Muscle of back (tissue), 11 donors: ENCODE measurements around the gene DACH1. TPM values are rescaled to one million over a fixed set of nuclear protein-coding genes. Genes with fewer than 3 reads are reported as not detected.
A peak's percentile ranks its signal among the peaks of the same experiment; 100 is the strongest.

Experiments used
- DNase-seq, 3 donors: peaks; one replicate each; pipeline versions ENCODE4 v3.0.0 to v3.0.0-alpha.2; 2013
- polyA plus RNA-seq, 10 donors: library from polyadenylated mRNA; unstranded; fragments of 120-200 nt; gene quantifications; one replicate each; pipeline ENCODE4 v1.2.1, GENCODE V29; 2013; ENCODE audit not compliant: insufficient read length in 10 of 10

DACH1 gene
- polyA plus RNA-seq, 10 donors, result 6.5 to 15.1 (median 9.9) TPM

DNA sequence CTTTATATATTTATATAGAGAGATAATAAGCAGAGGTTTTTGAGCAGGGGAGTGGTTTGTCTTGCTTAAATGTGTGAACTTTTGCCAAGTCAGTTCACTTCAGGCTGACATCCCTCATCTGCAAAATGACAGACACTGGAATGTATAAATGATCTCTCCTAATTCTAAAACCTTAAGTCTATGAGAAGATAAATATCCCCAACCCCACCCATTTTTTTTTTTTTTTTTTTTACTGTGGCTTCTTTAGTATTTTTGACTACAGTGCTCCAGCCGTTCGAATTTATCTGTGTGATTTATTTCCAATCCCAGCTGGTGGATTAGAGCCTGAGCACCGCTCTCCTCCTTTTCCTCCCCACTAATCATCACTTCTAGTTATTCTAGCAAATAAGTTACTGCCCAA lies 234.8 kb downstream of the DACH1 start:
- no peak for DNase-seq

DNA sequence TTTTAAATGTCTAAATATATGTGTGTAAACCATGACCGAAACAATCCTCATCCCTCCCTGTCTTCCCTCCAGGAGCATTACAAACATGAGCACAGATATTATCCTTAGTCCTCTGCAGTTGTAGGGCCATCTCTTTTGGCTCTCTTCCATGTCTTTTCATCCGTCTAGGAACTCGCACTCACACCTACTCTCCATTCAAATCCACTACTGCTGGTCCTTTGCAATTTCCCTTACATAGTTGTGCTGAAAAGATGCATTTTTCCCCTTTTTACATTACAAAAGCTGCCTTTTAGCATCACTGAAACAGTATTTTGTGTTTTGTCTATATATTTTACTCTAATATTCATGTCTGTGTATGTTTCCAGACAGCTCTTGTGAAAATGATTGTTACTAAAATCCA lies 237.8 kb downstream of the DACH1 start:
- no peak for DNase-seq

DNA sequence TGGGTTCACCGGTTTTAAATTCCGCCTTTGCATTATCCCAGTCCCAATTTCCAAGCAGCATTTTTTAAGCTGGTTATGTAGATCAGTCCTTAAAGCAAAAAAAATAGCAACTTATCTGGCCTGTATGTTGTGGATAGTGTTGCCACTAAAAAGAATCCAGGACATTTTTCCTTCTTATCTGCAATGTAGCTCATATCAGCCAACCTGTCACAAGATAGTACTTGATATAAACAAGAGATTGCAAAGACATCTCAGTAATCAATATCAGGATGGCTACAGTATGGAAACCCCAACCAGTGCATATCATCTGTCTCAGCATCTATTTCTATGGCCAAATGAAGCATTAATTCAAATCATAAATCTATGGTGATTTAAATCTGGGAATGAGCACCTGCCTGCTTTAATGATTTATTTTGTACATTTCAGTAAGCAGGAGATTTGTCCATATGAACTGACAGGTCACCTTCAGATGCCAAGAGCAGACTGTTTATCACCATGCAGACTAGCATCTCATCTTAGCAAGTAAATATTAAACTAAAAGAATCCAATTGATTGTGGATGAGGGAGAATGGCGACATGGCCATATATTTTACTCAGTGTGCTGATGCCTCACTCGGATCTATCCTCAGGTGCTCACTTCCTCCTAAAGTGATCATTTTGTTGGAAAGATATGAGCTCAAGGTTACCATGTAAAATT lies 240.4 kb downstream of the DACH1 start:
- DNase-seq, result no peak

DNA sequence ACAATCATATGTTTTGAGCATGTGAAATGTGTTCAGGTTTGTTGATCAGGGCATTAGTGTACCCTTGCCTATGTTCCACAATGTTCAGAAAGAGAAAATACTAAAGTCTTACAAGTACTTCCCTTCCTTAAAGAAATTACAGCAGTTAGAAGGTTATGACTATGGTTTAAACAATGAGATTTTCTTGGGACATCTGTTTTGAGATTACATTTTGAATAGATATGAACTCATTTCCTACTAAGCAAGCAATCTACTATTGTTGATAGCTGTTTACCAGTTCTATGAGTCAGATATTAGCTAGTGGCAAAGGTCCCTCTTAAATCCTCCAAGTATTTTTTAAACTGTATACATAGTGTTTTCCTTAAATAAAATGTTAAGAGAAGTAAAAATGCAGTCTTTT lies 241.3 kb downstream of the DACH1 start:
- DNase-seq, result no peak

DNA sequence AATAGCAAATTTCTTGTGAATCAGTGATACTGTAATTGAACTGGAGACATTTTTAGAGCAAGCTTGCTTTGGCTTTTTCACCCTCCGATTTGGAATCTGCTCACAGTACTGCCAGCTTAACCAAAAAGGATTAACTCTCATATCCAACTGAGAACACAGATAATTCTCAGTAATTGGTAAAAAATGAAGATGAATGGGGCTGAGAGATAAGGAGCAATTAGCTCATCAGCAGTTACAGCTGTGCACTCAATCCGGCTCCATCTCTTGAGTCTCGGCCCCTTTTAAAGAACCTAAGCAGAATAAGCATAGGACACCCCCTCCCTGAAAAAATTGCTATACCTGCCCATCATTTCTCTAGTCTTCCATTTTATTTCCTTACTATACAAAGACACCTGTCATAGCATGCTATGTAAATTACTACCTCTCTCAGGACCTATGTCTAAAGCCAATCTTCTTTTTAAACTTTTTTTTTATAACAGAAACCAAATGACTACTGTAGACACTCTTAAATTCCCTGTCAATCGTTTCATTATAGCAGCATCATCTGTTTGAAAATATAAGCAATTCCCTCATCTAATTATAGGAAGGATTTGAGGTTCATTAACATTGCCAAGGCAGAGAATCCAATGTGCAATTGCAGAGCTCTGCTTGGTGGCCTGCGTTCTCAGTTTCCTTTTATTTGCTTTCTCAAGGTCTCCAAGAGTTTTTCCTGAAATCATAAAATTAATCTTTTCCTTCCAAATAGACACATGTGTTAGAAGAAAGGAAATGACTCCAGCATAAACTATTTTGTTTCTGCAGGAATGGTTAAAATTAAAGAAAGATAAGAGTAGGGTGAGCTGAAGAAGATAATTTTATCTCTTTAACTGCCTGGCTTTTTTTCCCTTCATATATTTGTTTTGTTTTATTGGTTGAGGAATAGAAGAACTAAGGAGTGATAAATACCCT lies 242.1 kb downstream of the DACH1 start:
- no peak for DNase-seq

DNA sequence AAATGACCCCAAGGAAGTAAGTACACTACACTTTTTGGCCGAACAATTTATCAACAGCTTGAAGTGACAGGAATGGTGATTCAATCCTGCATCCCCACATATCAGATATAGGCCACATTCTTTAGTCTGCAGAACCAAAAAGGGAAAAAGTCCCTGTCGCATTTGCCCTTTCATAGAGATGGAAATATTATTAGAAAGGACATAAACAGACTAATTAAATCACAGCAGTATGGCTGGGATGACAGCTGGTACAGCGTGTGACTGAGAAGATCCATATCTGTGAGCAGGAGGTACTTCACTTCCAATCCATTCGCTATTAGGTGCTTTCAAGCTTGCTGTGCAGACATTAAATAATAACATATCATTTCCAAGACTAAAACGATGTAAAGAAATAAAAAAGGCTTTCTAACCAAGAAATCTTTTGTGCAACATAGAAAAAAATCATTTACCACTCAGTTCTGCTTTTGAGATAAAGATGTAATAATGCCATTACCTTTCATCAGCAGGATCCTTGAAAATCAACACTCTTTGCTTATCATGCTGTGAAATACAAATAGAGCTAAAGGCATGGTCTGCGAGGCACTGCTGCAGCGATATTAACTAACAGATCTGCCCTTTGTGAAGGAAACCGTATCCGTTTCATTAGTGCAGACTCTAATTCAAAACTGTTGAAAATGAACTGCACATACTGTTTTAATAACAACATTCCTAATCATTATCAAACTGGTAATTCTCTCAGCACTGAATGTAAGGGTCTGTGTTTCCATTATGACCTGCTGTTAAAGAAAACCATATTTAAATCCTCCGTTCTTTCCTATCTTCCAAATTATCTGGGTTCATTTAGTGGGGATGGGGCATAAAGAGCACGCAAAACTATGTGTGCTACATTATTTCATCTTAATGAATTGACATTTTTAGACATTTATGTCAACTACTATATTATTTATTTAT lies 245.6 kb downstream of the DACH1 start:
- DNase-seq, result no peak

DNA sequence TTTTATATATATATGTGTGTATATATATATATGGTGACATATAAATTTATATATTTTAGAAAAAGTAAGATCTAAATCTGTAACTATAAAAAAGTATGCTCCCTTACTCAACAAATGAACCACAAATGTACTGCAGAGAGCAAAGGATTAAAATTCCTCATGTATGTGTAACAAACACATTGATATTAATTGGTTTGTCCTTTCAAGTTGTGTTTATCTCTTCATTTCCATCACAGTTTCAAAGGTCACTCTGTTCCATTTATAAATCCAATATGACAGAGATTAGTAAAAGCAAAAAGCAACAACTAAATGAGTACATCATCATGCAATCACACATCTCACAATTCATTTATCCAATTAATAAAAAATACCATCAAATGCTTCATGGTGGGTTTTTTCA lies 247.9 kb downstream of the DACH1 start:
- DNase-seq, result no peak

DNA sequence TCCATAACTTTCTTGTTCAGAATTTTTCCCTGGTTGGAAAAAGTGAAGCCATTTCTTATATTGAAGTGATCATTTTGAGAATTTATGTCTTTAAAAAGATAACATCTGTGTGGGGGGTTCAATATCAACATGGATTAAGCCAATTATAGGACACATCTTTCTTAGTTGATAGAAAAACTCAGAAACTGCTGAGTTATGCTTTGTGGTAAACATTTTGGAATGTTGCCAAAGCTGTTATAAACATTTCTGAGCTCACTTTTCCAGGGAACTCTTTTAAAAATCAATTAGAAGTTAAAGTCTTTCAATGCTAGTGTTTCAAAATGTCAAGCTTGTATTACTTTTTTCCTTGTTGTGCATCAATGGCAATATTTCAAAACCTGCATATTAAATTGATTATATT lies 248.8 kb downstream of the DACH1 start:
- no peak for DNase-seq

DNA sequence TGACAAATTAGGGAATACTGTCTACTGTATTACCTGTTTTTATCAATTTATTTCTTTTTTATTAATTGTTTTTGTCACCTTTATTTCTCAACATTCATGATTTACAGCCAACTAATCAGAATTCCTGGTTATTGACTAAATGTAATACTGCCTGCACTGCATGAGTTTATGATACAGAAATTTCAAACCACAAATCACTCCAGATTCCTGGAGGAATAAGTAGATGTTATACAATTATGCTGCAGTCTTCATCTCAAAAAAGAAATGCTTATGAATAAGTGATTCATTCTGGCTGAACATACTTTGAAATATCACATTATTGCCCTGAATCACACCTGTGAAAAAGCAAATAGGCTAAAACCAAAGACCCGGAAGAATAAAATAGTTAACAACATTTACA lies 249.7 kb downstream of the DACH1 start:
- DNase-seq, result no peak

DNA sequence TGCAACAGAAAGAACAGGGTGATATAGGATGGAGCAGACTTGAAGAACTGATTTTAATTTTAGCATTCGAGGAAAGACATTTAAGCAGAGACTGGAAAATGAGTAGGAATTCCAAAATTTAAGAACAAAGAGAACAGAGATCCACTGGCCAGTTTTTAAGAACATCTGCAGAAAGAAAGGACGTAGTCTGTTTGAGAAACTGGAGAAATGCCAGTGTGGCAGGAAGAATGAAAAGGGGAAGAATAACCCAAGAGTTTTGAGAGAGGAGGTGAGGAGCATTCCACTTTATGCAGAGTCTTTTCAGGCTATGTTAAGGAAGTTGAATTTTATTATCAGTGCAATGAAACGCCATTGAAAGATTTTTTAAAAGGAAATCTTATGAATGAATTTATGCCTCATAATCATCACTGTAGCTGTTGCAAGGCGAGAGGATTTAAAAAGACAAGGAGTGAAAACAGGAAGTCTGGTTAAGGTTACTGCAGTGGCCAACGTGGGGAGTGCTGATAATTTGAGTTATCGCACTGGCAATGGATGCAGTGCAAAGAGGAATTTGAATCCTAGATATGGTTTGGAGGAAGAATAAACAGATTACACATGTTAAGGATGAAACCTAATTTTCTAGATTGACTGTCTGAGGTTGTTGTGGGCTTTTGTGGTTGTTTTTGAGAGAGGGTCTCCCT lies 253.8 kb downstream of the DACH1 start:
- peak in 2 of 3 donors; percentile 10 to 45 for DNase-seq

DNA sequence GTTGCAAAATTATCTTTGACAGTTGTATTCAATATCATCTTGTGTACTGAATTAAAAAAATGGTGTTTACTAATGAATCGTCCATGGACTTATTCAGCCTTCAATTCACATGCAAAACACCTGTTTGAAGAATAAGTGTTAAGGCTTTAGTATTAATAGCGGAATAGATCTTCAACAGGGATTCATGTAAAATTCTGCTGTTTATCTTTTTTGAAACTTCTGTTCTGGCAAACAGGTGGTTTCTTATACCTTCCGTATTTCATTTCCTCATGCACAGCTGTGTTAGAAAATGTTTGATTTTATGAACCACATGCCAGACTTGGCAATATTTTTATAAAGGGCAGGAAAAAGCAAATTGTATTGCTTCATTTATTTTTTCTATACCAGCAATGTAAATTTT lies 255.7 kb downstream of the DACH1 start:
- DNase-seq, result no peak

DNA sequence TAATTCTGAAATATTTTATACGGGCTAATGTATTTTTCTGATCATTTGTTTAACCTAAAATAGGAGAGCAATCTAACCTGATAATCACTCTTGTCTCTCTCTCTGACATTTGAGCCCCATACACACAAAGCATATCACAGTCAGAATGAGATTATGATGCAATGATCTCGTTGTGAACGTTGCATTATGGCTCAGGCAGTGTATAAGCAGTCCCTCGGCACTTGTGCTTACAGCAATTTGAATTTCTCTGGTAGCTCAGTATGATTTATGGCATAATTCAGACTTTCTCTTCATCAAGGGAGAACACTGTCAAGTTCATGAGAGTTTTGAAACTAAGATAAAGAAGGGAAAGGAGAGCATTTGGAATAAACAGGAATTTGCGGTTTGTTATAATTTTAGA lies 256.1 kb downstream of the DACH1 start:
- no peak for DNase-seq

DNA sequence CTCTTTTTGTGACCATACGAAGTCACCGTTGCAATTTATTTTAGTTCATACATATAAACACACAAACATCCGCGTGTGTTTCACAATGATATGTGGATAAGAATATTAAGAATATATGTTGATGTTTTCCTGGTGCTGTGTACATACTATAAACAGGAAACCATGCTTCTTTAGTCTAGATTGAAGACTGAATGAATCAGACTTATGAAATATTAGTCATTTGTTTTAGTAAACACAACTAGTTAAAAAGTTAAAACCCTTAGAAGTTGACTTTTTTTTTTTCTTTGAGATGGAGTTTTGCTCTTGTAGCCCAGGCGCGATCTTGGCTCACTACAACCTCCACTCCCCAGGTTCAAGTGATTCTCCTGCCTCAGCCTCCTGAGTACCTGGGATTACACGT lies 257.7 kb downstream of the DACH1 start:
- no peak for DNase-seq

DNA sequence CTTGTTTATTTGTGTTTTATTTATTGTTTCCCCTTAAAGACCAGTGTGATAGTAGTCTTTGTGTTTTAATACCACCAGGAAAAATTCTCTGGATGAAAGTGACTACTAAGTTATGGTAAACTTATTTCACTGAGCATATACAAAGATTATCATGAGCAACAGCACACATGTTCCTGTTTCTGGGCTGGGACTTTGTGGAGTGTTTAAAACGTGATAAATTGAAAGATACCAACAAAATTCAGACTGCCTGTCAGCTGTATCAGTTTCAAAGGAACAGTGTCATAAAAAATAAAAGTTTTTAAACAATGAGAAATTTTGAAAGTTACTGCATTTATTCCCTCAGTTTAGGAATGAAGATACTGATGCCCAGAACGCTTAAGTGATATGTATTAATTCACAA lies 259.4 kb downstream of the DACH1 start:
- DNase-seq, result no peak

DNA sequence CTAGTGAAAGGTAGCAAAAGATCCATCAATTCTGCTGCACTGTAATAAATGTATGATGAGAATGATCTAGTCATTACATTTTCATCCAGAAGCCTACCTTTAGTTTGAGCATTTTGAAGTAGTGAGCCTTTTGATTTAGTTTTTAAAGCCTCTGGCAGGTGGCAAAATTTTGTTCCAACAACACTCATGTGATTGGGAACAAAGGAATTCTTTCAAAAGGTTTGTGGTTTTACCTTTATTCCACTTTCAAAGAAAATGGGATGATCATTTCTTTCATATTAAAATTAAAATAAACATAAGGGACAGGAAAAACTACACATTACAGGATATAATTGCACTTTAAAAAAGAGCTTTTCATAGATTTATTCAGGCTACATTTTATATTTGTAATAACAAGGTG lies 260.2 kb downstream of the DACH1 start:
- no peak for DNase-seq

DNA sequence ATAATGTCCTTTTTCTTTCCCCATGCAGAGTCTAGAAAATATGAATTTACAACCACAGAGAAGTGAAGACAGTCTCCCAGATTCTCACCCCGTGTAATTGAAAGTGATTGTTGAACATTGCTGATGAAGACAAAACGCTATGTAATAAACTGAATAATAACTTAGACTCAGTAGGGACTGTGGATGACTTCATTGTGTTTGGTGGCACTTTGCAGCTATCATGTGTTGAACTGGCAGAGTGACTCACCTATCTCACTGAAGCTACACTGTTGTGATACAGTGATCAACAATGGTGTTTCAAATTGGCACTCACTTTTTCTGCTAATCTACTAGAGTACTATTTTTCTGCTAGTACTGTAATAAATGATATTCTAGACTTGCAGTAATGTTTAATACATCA lies 261.3 kb downstream of the DACH1 start:
- no peak for DNase-seq

DNA sequence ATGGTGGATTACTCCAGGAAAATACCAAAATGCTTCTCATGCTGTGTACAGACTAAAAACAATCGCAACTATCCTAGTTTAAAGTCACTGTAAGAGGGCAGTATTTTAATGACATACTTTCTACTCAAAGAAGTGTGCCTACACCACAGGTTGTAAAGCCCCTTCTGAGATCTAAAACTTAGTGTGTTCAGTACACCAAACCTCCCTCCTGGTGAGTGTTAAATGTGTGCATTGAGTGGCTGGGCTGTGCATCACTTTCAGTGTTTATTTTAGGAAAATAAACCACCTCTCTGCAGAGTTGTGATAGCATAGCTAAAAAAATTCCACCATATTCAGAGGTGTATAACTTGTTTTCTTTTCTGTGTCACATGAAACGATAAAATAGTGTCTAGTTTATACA lies 263.7 kb downstream of the DACH1 start:
- DNase-seq, result no peak

DNA sequence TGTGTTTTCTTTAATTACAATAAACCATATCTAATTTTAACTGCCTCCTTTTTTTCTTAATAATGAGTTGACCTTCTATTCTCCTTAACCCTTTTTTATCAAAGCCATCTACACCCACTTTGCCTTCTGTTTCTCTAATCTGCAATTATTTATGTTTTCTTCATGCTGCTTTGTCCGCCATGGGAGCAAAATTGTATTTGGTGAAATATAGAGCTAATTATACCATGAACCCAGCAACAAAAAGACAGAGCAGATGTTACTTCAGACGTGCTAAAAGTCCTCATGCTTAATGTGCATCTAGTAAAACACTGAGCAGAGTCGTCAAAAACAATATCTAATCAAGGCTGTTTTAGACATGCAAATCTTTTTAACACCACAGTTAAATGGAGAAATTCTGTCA lies 264.7 kb downstream of the DACH1 start:
- no peak for DNase-seq

DNA sequence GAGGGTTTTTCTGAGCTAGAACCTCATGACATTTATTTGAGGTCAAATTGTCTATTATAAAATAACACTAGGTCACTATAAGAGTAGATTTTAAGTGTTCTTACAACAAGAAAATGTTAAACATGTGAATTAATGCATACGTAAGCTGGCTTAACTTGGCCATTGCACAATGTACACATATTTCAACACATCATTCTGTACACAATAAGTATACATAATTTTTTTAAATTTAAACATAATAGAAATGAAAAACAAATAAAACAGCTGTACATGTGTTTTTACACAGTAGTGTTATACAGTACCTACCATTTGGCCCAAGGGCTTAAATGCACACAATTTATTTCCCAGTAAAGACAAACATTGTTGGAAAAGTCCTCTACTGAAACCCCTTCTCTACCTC lies 269.9 kb downstream of the DACH1 start:
- DNase-seq, result no peak

DNA sequence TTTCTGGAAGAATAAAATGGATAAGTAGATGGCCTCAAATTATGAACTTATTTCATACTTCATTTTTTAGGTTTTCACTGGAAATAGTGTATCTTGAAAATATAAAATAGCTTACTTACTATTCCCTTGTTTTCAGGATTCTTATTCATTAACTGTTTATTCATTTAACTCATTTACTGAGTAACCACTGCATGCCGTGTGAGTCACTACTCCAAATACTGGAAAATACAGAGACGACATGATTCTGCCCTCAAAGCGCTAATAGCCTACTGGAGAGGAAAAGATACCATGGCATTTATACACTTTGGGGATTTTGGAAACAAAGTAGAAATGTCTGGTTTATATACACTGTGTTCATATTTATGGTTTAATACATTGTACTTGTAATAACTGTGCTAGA lies 270.9 kb downstream of the DACH1 start:
- no peak for DNase-seq

DNA sequence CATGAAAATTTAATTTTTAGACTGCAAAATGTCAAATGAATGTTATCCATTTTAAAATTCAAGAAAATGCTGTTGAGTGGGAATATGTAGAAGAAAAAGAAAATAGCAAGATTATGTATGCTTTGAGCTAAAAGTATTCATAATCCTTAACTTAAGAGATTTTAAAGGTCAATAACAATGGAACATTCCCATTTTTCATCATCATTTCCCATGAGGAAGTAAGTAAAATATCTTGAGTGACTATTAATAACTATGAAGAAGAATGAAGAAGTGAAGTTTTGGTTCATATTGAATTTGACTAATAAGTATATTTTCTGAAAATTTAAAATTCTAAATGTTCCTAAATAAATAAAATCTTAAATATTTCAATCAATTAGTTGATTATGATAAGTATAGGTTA lies 273.4 kb downstream of the DACH1 start:
- no peak for DNase-seq

DNA sequence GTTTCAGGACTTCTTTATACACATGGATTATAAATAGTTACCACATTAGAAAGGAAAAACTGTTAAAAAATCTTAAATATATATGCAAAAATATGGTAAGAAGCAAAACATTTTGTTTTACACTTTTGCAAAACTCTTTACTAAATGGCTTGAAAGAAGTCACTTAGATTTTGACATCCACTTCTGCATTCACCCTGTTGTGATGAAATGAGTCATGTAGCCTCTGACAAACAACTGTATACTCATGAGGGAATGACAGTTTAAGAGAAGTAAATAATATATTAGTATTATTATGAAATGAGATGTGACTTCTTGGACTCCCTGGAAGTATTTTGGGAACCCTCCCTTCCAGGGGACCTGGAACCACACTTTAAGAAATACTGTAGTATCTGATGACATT lies 275.6 kb downstream of the DACH1 start:
- DNase-seq, result no peak
